ENCODE results near the gene RANGAP1. TPM values are rescaled to one million over a fixed set of nuclear protein-coding genes. Genes with fewer than 3 reads are reported as not detected.
A peak's percentile ranks its signal among the peaks of the same experiment; 100 is the strongest.

Gene RANGAP1
- total and polyA plus RNA-seq, 4 donors: 29.9 to 106 (median 62.9) TPM

- Histone ChIP-seq H3K4me3 (ENCODE audit: low read depth, low read length) (no peak overlapping the region), H3K36me3 (ENCODE audit: control insufficient read depth, insufficient read depth, low read length) (peaks cover 66% of the 10 kb centered on the region), H3K4me1 (ENCODE audit: control insufficient read depth, insufficient read depth, low read length) (peaks cover 8% of the 10 kb centered on the region), H3K27ac (ENCODE audit: low read depth, low read length) (no peak overlapping the region), H3K9me3 (ENCODE audit: control insufficient read depth, insufficient read depth, low read length) (no peaks in the 10 kb centered on the region), H3K27me3 (ENCODE audit: control insufficient read depth, insufficient read depth, low read length) (no peaks in the 10 kb centered on the region)
- WGBS (ENCODE audit: insufficient coverage): 68% methylated on average over 15 of the region's 16 CpGs
- DNase-seq (ENCODE audit: low read depth in 4 of 6, low spot score in 6 of 6): peak in 1 of 6 donors; percentile 21
These were observed 34.6 kb upstream of the RANGAP1 start for GRCh38 chr22:41320416-41321240.

- Histone ChIP-seq H3K27me3 (ENCODE audit: control insufficient read depth, insufficient read depth, low read length) (no peaks in the 10 kb centered on the region), H3K4me1 (ENCODE audit: control insufficient read depth, insufficient read depth, low read length) (peaks cover 6% of the 10 kb centered on the region), H3K27ac (ENCODE audit: low read depth, low read length) (no peak overlapping the region), H3K36me3 (ENCODE audit: control insufficient read depth, insufficient read depth, low read length) (peaks cover 23% of the 10 kb centered on the region), H3K9me3 (ENCODE audit: control insufficient read depth, insufficient read depth, low read length) (no peaks in the 10 kb centered on the region), H3K4me3 (ENCODE audit: low read depth, low read length) (no peak overlapping the region)
- WGBS (ENCODE audit: insufficient coverage): no CpG with 5 or more reads among the region's 1 CpG
- DNase-seq (ENCODE audit: low read depth in 4 of 6, low spot score in 6 of 6): no peak
These were observed 29.6 kb upstream of the RANGAP1 start for GRCh38 chr22:41315586-41315985.

GRCh38 chr22:41314821-41315220 is 28.8 kb upstream of the RANGAP1 start:
- H3K4me3 ChIP-seq (ENCODE audit: low read depth, low read length): no peak overlapping the region
- H3K36me3 ChIP-seq (ENCODE audit: control insufficient read depth, insufficient read depth, low read length): peaks cover 19% of the 10 kb centered on the region
- no peak overlapping the region for H3K27ac ChIP-seq (ENCODE audit: low read depth, low read length)
- no peak for DNase-seq (ENCODE audit: low read depth in 4 of 6, low spot score in 6 of 6)
- no peaks in the 10 kb centered on the region for H3K27me3 ChIP-seq (ENCODE audit: control insufficient read depth, insufficient read depth, low read length)
- WGBS (ENCODE audit: insufficient coverage): 93% methylated on average over 6 of the region's 8 CpGs
- no peaks in the 10 kb centered on the region for H3K4me1 ChIP-seq (ENCODE audit: control insufficient read depth, insufficient read depth, low read length)
- H3K9me3 ChIP-seq (ENCODE audit: control insufficient read depth, insufficient read depth, low read length): no peaks in the 10 kb centered on the region

GRCh38 chr22:41311487-41311886 is 25.5 kb upstream of the RANGAP1 start:
- no peak for DNase-seq (ENCODE audit: low read depth in 4 of 6, low spot score in 6 of 6)
- Histone ChIP-seq H3K4me1 (ENCODE audit: control insufficient read depth, insufficient read depth, low read length) (no peaks in the 10 kb centered on the region), H3K27ac (ENCODE audit: low read depth, low read length) (no peak overlapping the region), H3K36me3 (ENCODE audit: control insufficient read depth, insufficient read depth, low read length) (peaks cover 17% of the 10 kb centered on the region), H3K4me3 (ENCODE audit: low read depth, low read length) (no peak overlapping the region), H3K9me3 (ENCODE audit: control insufficient read depth, insufficient read depth, low read length) (no peaks in the 10 kb centered on the region), H3K27me3 (ENCODE audit: control insufficient read depth, insufficient read depth, low read length) (no peaks in the 10 kb centered on the region)
- WGBS (ENCODE audit: insufficient coverage): no CpG with 5 or more reads among the region's 5 CpGs

GRCh38 chr22:41310336-41310735 is 24.3 kb upstream of the RANGAP1 start:
- no peak overlapping the region for H3K27ac ChIP-seq (ENCODE audit: low read depth, low read length)
- DNase-seq (ENCODE audit: low read depth in 4 of 6, low spot score in 6 of 6): no peak
- no peaks in the 10 kb centered on the region for H3K9me3 ChIP-seq (ENCODE audit: control insufficient read depth, insufficient read depth, low read length)
- peaks cover 5% of the 10 kb centered on the region for H3K4me1 ChIP-seq (ENCODE audit: control insufficient read depth, insufficient read depth, low read length)
- no peaks in the 10 kb centered on the region for H3K27me3 ChIP-seq (ENCODE audit: control insufficient read depth, insufficient read depth, low read length)
- WGBS (ENCODE audit: insufficient coverage): 100% methylated on average over 1 of the region's 1 CpG
- peaks cover 13% of the 10 kb centered on the region for H3K36me3 ChIP-seq (ENCODE audit: control insufficient read depth, insufficient read depth, low read length)
- H3K4me3 ChIP-seq (ENCODE audit: low read depth, low read length): no peak overlapping the region

- 74% methylated on average over 7 of the region's 7 CpGs for WGBS (ENCODE audit: insufficient coverage)
- Histone ChIP-seq H3K4me3 (ENCODE audit: low read depth, low read length) (no peak overlapping the region), H3K4me1 (ENCODE audit: control insufficient read depth, insufficient read depth, low read length) (peaks cover 10% of the 10 kb centered on the region), H3K36me3 (ENCODE audit: control insufficient read depth, insufficient read depth, low read length) (peaks cover 11% of the 10 kb centered on the region), H3K27me3 (ENCODE audit: control insufficient read depth, insufficient read depth, low read length) (no peaks in the 10 kb centered on the region), H3K9me3 (ENCODE audit: control insufficient read depth, insufficient read depth, low read length) (no peaks in the 10 kb centered on the region), H3K27ac (ENCODE audit: low read depth, low read length) (no peak overlapping the region)
- DNase-seq (ENCODE audit: low read depth in 4 of 6, low spot score in 6 of 6): no peak
These were observed 22.6 kb upstream of the RANGAP1 start for GRCh38 chr22:41308544-41308947.

GRCh38 chr22:41308054-41308453 is 22.1 kb upstream of the RANGAP1 start:
- Histone ChIP-seq H3K36me3 (ENCODE audit: control insufficient read depth, insufficient read depth, low read length) (peaks cover 11% of the 10 kb centered on the region), H3K9me3 (ENCODE audit: control insufficient read depth, insufficient read depth, low read length) (no peaks in the 10 kb centered on the region), H3K27me3 (ENCODE audit: control insufficient read depth, insufficient read depth, low read length) (no peaks in the 10 kb centered on the region), H3K27ac (ENCODE audit: low read depth, low read length) (no peak overlapping the region), H3K4me3 (ENCODE audit: low read depth, low read length) (no peak overlapping the region), H3K4me1 (ENCODE audit: control insufficient read depth, insufficient read depth, low read length) (peaks cover 10% of the 10 kb centered on the region)
- DNase-seq (ENCODE audit: low read depth in 4 of 6, low spot score in 6 of 6): peak in 1 of 6 donors; percentile 25
- 17% methylated on average over 1 of the region's 3 CpGs for WGBS (ENCODE audit: insufficient coverage)

GRCh38 chr22:41305646-41306045 is 19.7 kb upstream of the RANGAP1 start:
- Histone ChIP-seq H3K27ac (ENCODE audit: low read depth, low read length) (no peak overlapping the region), H3K4me1 (ENCODE audit: control insufficient read depth, insufficient read depth, low read length) (peaks cover 21% of the 10 kb centered on the region), H3K9me3 (ENCODE audit: control insufficient read depth, insufficient read depth, low read length) (no peaks in the 10 kb centered on the region), H3K36me3 (ENCODE audit: control insufficient read depth, insufficient read depth, low read length) (peaks cover 11% of the 10 kb centered on the region), H3K27me3 (ENCODE audit: control insufficient read depth, insufficient read depth, low read length) (no peaks in the 10 kb centered on the region), H3K4me3 (ENCODE audit: low read depth, low read length) (no peak overlapping the region)
- no peak for DNase-seq (ENCODE audit: low read depth in 4 of 6, low spot score in 6 of 6)
- WGBS (ENCODE audit: insufficient coverage): 83% methylated on average over 4 of the region's 4 CpGs

GRCh38 chr22:41302811-41303210 is 16.8 kb upstream of the RANGAP1 start:
- Histone ChIP-seq H3K4me1 (ENCODE audit: control insufficient read depth, insufficient read depth, low read length) (peaks cover 21% of the 10 kb centered on the region), H3K9me3 (ENCODE audit: control insufficient read depth, insufficient read depth, low read length) (no peaks in the 10 kb centered on the region), H3K27ac (ENCODE audit: low read depth, low read length) (peak overlapping the region; percentile 78), H3K4me3 (ENCODE audit: low read depth, low read length) (peak overlapping the region; percentile 86), H3K27me3 (ENCODE audit: control insufficient read depth, insufficient read depth, low read length) (no peaks in the 10 kb centered on the region), H3K36me3 (ENCODE audit: control insufficient read depth, insufficient read depth, low read length) (peaks cover 9% of the 10 kb centered on the region)
- 0% methylated on average over 1 of the region's 5 CpGs for WGBS (ENCODE audit: insufficient coverage)
- peak in 1 of 6 donors; percentile 41 for DNase-seq (ENCODE audit: low read depth in 4 of 6, low spot score in 6 of 6)
